Activated CD4-positive, alpha-beta T cell treated with anti-CD3 and anti-CD28 coated beads, Interleukin-2, Interleukin-6, amounts not matched to agents 100 ng/mL and 50 ng/mL, durations not matched to agents 16 hours and 8 hours (primary cell): ENCODE results near the gene SLCO3A1.

ENCODE experiments used
- DNase-seq: peaks from one replicate; pipeline ENCODE4 v3.0.0-alpha.2; 2020

Gene SLCO3A1

GRCh38 chr15:92076541-92076940 lies 223.0 kb downstream of the SLCO3A1 start:
- DNase-seq, result no peak

DNA sequence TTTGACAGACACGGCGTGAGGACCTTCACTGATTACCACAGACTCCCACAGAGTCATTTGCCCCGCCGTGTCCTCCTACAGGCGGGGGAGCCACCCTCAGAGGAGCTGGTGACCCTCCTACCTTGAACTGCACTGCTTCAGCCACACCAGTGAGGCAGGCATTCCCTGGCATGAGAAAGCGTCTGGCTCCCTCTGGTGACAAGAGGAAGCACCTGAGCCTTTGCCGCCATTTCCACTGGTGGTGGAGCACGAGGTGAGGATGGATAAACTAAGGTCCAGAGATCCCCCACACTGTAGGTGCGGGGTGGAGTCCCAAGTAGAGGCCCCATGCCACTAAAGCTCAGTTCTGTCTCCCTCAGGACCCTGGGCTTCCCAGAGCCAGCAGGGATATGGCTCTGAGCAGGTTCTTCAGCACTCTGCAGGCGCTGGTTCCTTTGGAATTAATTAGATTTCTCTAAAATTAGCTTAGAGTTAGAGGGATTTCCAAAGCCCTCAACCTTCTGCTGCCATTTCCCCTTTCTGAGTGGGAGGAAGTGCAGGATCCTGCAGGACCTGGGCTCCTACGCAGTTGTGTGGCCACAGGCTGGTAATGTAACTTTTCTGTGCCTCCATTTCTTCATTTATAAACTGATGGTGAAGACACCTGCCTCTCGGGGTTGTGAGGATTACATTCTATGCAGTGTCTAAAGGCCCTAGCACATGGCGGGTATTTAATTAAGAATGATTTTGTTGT lies 224.0 kb downstream of the SLCO3A1 start:
- peak; percentile 76 for DNase-seq

DNA sequence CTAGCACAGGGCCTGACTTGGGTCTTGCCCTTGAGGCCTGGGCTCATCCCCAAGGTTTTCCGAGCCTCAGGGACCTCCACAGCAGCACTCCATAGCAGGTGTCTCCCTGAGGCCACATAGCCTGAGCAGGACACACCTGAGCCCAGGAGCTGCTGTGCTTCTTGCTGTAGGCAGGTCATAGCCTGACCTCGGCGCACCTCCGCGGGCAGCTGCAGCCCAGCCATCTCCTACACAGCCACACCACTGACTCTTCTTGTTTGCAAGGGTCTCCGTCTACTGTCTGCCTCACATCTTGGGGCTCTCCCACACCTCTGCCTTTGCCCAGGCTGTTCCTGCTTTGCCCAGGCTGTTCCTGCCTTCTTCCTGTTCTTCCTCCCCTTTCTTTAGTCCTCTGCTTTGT lies 224.8 kb downstream of the SLCO3A1 start:
- no peak for DNase-seq

DNA sequence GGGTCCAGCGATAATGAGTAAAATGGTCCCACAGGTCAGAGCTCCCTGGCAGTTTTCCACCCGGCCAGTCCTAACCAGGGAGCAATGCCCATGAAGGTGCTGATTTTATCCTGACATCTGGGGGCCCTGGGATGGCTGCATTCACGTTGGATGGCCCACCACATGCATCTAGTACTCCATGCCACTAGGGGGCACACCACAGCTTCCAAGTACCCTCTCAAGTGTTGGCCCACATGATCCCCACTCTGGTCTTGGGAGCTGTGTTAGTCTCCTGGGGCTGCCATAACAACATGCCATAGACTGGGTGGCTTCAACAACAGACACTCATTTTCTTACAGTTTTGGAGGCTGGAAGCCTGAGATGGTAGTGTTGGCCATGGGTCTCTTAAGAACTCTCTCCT lies 225.5 kb downstream of the SLCO3A1 start:
- DNase-seq, result peak; percentile 30

DNA sequence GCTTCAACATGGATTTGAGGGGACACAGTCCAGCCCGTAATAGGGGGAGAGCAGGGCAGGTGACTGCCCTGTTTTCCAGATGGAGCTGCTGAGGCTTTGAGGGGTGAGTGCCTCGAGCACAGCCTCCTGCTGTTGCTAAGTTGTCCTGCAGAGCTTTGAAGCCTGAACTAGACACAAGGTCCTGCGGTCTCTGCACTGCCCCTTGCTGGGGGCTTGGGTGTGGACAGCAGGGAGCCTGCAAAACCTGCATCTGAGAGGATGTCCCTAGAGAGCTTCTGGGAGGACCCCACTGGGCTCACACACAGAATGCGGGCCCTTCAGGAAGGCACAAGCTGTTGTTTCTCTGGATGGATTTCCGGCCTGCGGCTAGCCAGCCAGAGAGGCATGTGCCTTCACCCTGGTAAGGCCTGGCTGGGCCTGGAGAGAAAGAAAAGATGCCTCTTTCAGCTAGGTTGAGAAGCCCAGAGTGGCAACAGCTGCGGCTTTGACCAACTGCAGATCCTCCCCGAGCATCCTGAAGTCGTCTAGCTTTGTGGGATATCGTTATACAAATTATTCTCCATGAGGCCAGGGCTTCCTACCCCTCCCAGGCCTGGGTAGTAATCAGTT lies 226.2 kb downstream of the SLCO3A1 start:
- DNase-seq, result no peak

DNA sequence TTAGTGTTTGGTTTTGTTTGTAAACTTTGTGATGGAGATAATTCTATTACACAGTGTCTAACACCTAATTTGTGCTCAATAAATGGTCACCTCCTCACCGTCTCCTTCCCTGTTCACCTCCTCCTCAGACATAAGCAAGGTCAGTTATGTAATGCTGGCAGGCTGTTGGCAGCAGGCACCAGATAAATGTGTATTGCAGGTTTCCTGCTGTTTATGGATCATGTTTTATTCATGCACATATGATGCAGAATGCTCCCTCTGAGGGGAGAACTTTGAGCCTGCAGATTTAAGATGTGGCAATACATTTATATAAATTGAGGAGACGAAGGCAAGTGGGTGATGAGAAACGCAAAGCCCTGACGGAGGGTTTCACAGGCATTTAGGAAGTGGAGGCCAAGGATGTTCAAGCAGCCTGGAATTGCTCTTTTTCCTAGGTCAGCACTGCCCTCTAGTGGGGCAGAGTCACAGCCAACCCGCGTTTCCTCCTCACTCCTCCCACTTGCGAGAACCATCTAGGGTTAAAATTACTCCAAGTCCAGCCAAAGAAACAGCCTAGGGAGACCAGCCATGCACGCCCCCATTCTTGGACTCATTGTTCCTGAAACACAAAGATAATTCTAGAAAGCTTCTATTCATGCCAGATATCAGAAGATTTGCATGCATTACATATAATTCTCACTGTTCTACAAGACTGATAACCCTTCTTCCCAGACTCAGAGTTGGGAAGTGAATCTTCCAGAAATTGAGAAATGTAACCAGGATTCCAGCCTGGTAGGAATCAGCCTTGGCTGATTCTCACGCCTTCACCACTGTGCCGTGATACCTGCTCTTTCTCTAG lies 228.7 kb downstream of the SLCO3A1 start:
- peak; percentile 57 for DNase-seq

GRCh38 chr15:92083190-92083589 lies 229.7 kb downstream of the SLCO3A1 start:
- no peak for DNase-seq

DNA sequence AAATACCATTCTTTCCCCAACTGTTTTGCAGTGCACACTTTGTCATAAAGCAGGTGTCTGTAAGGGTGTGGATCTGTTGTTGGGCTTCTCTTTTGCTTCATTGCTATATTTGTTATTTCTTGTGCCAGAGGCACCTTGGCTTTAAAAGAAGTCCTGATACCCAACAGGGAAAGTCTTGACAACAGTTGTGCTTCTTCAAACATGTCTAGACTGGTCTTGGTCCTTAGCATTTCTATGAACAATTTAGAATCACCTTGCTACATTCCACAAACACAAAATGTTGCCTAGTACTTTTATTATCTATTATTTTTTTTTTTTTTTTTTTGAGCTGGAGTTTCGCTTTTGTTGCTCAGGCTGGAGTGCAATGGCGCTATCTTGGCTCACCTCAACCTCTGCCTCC lies 233.7 kb downstream of the SLCO3A1 start:
- no peak for DNase-seq

GRCh38 chr15:92091155-92091734 lies 237.7 kb downstream of the SLCO3A1 start:
- peak; percentile 11 for DNase-seq

DNA sequence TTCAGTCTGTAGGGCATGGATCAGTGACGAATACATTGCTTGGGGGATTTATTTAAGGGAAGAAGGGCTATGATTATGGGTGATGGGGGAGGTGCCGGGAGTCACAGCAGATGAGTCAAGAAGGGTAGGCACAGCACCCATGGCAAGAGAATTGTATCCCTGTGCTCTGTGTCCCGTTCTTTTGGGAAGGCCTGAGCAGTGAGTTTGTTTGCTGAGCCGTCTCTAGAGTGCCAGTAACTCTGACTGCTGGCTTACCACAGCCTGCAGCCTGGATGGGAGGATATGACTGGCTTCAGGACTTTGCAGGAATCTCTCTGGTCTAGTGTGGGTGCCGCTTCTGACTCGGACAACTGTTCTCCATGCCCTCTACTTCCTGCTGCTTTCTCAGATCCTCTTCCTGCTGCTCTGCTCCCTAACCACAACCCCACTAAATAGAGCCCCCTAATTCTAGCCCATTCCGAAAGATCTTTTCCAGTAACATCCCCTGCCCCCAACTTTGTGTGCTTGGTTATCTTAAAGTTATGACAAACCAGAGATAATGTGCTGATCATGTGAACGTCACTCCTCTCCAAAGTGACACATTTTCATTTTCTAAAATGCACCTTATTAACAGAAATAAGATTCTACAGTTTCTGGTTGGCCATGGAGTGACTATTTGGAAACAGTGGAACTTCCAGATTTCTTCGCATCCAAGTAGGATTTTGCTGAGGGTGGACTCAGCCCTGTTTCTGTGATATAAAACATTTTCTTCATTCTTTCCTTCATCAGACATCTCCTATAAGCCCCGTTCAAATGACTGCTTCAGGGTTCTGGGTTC lies 239.0 kb downstream of the SLCO3A1 start:
- no peak for DNase-seq

DNA sequence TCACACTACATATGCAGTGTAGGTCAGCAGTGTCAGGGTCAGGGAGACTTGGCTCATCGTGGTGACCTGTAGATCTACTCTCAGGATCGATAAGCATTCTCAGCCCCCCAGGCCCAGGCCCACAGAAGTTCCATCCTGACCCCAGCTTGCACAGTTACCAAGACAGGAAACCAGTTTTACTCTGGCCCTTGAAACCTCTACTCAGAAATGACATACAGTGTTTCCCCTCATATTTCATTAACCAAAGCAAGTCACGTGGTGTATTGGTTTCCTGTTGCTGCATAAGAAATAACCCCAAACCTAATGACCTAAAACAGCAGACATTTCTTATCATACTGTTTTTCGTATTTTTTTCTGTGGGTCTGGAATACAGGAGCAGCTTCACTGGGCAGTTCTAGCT lies 242.2 kb downstream of the SLCO3A1 start:
- peak; percentile 43 for DNase-seq

GRCh38 chr15:92097474-92098178 lies 244.1 kb downstream of the SLCO3A1 start:
- peak; percentile 70 for DNase-seq

GRCh38 chr15:92098869-92099268 lies 245.4 kb downstream of the SLCO3A1 start:
- DNase-seq, result no peak

- DNase-seq, result no peak
Measured at GRCh38 chr15:92100301-92100700, 246.8 kb downstream of the SLCO3A1 start.

DNA sequence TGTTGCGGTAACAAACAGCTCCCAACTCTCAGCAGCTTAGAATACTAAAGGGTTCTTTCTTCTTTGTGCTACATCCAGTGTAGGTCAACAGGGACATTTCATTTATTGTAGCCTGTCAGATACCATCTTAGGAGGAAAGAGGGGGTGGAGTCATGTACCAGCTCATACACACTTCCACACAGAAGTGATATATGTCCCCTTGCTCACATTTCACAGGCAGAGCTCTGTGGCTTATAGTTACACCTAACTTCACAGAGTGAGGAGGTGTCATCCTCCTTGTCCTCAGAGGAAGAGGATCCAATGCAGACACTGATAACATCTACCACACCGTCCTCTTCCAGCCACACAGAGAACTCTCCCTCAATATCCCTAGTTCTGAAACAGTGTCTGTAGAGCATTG lies 247.2 kb downstream of the SLCO3A1 start:
- no peak for DNase-seq

- DNase-seq, result no peak
Measured at GRCh38 chr15:92101708-92102394, 248.3 kb downstream of the SLCO3A1 start.

GRCh38 chr15:92102395-92102755 lies 248.9 kb downstream of the SLCO3A1 start:
- DNase-seq, result no peak

DNA sequence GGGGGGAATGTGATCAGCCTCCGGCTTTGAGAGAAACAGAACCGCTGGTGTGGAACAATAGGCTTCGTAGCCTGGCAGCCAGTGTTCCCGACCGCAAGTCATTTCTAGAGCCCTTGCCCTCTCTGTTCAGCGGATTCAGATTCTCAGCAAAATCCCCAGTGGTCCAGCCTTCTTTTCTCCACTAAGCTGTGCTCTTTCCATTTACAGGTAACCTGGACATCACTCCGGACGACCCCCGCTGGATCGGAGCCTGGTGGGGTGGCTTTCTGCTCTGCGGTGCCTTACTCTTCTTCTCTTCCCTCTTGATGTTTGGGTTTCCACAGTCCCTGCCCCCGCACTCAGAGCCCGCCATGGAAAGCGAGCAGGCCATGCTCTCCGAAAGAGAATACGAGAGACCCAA lies 250.6 kb downstream of the SLCO3A1 start:
- no peak for DNase-seq

DNA sequence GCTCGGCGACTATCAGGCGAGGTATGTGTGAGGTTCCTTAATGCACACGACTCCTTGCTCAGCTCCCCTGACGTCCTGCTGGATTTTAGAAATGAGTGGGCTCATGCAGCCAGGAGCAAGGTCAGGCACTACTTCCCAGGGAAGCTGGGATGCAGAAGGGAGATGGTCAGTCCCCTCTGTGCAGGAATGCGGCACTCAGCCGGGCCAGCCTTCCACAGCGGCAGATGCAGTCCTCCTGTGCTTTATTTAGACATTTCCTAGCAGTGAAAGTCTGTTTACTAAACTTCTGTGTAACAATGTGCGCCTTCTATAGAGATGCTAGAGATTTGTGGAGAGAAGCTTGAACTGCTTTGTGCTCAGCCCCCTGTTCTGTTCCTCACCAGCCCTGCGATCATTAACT lies 252.1 kb downstream of the SLCO3A1 start:
- no peak for DNase-seq

GRCh38 chr15:92107510-92107909 lies 254.0 kb downstream of the SLCO3A1 start:
- DNase-seq, result no peak

- DNase-seq, result no peak
Measured at GRCh38 chr15:92109191-92109873, 255.8 kb downstream of the SLCO3A1 start.
